ENCODE data around the gene REPS1. TPM values are rescaled to one million over a fixed set of nuclear protein-coding genes. Genes with fewer than 3 reads are reported as not detected.

The REPS1 gene
- total and polyA plus RNA-seq, 2 of the 13 experiments (the other 11 are each of a cell fraction or from before 2014, with no cell fraction given), result 36.4 to 38.3 TPM

- TF ChIP-seq GABPA (IDR thresholded peaks at IDR 0.05; ENCODE audit: low read depth, low read length) (no peak), GABPA (CRISPR knock-in tag; IDR thresholded peaks at IDR 0.05; ENCODE audit: low read depth) (peak; percentile 31; the same call in 1 of the 2 replicates), TCF7L2 (IDR thresholded peaks at IDR 0.05; ENCODE audit: low read depth, low read length) (peak; percentile 34; the same call in 1 of the 2 replicates), ZBTB2 (CRISPR knock-in tag; IDR thresholded peaks at IDR 0.05; ENCODE audit: low read depth) (no peak), ZKSCAN8 (CRISPR knock-in tag; IDR thresholded peaks at IDR 0.05; ENCODE audit: borderline replicate concordance) (no peak), MLX (CRISPR knock-in tag; IDR thresholded peaks at IDR 0.05) (peak; percentile 29; the same call in 1 of the 2 replicates), ZNF510 (CRISPR knock-in tag; IDR thresholded peaks at IDR 0.05; ENCODE audit: low read depth) (no peak), PCBP1 (IDR thresholded peaks at IDR 0.05; ENCODE audit: borderline replicate concordance, low read depth, low read length) (no peak), PTBP1 (IDR thresholded peaks at IDR 0.05; ENCODE audit: low read depth, low read length, poor library complexity, severe bottlenecking) (no peak), ZNF431 (CRISPR knock-in tag; IDR thresholded peaks at IDR 0.05; ENCODE audit: borderline replicate concordance, low read depth) (no peak), MAFG (CRISPR knock-in tag; IDR thresholded peaks at IDR 0.05) (no peak), ATF3 (CRISPR knock-in tag; IDR thresholded peaks at IDR 0.05) (no peak), THAP7 (CRISPR knock-in tag; IDR thresholded peaks at IDR 0.05) (no peak), ZNF784 (CRISPR knock-in tag; IDR thresholded peaks at IDR 0.05; ENCODE audit: borderline replicate concordance) (no peak), NFKBIZ (CRISPR knock-in tag; IDR thresholded peaks at IDR 0.05) (no peak; the same call in 1 of the 2 replicates), ZNF639 (CRISPR knock-in tag; conservative IDR thresholded peaks at IDR 0.05) (no peak; the same call in 1 of the 2 replicates), ZNF720 (CRISPR knock-in tag; IDR thresholded peaks at IDR 0.05) (no peak), ZMYM2 (CRISPR knock-in tag; IDR thresholded peaks at IDR 0.05) (peak; percentile 38; the same call in 1 of the 2 replicates), EED (CRISPR knock-in tag; IDR thresholded peaks at IDR 0.05) (no peak), FOXP1 (IDR thresholded peaks at IDR 0.05) (no peak), FOXP1 (CRISPR knock-in tag; IDR thresholded peaks at IDR 0.05) (peak; percentile 76; the same call in 1 of the 2 replicates), TARDBP (CRISPR knock-in tag; IDR thresholded peaks at IDR 0.05) (no peak), SIX4 (CRISPR knock-in tag; IDR thresholded peaks at IDR 0.05) (no peak), ZNF788 (CRISPR knock-in tag; IDR thresholded peaks at IDR 0.05; ENCODE audit: borderline replicate concordance) (no peak), ISX (CRISPR knock-in tag; conservative IDR thresholded peaks at IDR 0.05) (no peak), ZNF251 (CRISPR knock-in tag; IDR thresholded peaks at IDR 0.05) (no peak)
Measured at GRCh38 chr6:138989098-138989983, 1.3 kb upstream of the REPS1 start (continued).
